HEK293T (cell line): Measurements from ENCODE around the gene SHANK1.
"Not testable (repeated sequence)": the region's sequence is repeated elsewhere in the genome, so short reads cannot be mapped to it uniquely, and the experiment has no call there.

Source experiments
- BHLHE40 ChIP-seq: fragments of 450-650 bp; IDR thresholded peaks from 2 replicates; pipeline ENCODE4 v1.6.1; 2016; ENCODE audit warnings: mild to moderate bottlenecking, moderate library complexity, borderline replicate concordance
- ELF4 ChIP-seq: fragments of 450-650 bp; IDR thresholded peaks from 2 replicates; pipeline ENCODE4 v1.6.1; 2017; ENCODE audit warnings: antibody characterized with exemption
- FOXK2 ChIP-seq: fragments of 450-650 bp; IDR thresholded peaks from 2 replicates; pipeline ENCODE4 v1.6.1; 2016; ENCODE audit warnings: mild to moderate bottlenecking

DNA sequence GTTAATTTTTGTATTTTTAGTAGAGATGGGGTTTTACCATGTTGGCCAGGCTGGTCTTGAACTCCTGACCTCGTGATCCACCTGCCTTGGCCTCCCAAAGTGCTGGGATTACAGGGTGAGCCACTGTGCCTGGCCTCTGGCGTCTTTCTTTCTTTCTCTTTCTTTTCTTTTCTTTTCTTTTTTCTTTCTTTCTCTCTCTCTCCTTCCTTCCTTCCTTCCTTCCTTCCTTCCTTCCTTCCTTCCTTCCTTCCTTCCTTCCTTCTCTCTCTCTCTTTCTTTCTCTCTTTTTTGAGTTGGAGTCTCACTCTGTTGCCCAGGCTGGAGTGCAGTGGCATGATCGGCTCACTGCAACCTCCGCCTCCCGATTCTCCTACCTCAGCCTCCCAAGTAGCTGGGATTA is 100.4 kb downstream of the SHANK1 start:
- not testable (repeated sequence) for TF ChIP-seq FOXK2, BHLHE40, ELF4
